ENCODE measurements around the gene MACF1. TPM values are rescaled to one million over a fixed set of nuclear protein-coding genes. Genes with fewer than 3 reads are reported as not detected.

Gene MACF1
- total RNA-seq, 1 donor from 2014 or later, result 185 TPM

- H3K27me3 Mint-ChIP-seq (ENCODE audit: low read depth), result no peaks in the 10 kb centered on the region
- DNase-seq (ENCODE audit: low read depth, low spot score), result no peak
- no peak overlapping the region for H3K4me3 Mint-ChIP-seq
- peaks cover 23% of the 10 kb centered on the region for H3K4me1 Mint-ChIP-seq
- H3K27ac Mint-ChIP-seq (ENCODE audit: unreplicated experiment), result no peak overlapping the region
- H3K9me3 Mint-ChIP-seq, result no peaks in the 10 kb centered on the region
- no peak for TF ChIP-seq CTCF (conservative IDR thresholded peaks at IDR 0.05)
- no peaks in the 10 kb centered on the region for H3K36me3 Mint-ChIP-seq (ENCODE audit: low read depth)
Observed at GRCh38 chr1:39401106-39401505, 196.6 kb downstream of the MACF1 start.

GRCh38 chr1:39404876-39405275, 200.4 kb downstream of the MACF1 start:
- DNase-seq (ENCODE audit: low read depth, low spot score), result no peak
- H3K4me3 Mint-ChIP-seq, result no peak overlapping the region
- no peak for TF ChIP-seq CTCF (conservative IDR thresholded peaks at IDR 0.05)
- H3K36me3 Mint-ChIP-seq (ENCODE audit: low read depth), result no peaks in the 10 kb centered on the region
- no peaks in the 10 kb centered on the region for H3K9me3 Mint-ChIP-seq
- H3K27ac Mint-ChIP-seq (ENCODE audit: unreplicated experiment), result no peak overlapping the region
- H3K4me1 Mint-ChIP-seq, result peaks cover 21% of the 10 kb centered on the region
- H3K27me3 Mint-ChIP-seq (ENCODE audit: low read depth), result no peaks in the 10 kb centered on the region

- Mint-ChIP-seq H3K9me3 (no peaks in the 10 kb centered on the region), H3K36me3 (ENCODE audit: low read depth) (no peaks in the 10 kb centered on the region), H3K27ac (ENCODE audit: unreplicated experiment) (no peak overlapping the region), H3K4me1 (peaks cover 26% of the 10 kb centered on the region), H3K4me3 (peak overlapping the region; percentile 56), H3K27me3 (ENCODE audit: low read depth) (no peaks in the 10 kb centered on the region)
- no peak for DNase-seq (ENCODE audit: low read depth, low spot score)
- no peak for TF ChIP-seq CTCF (conservative IDR thresholded peaks at IDR 0.05)
Observed at GRCh38 chr1:39405358-39405757, 200.9 kb downstream of the MACF1 start.

- Mint-ChIP-seq H3K27me3 (ENCODE audit: low read depth) (no peaks in the 10 kb centered on the region), H3K4me3 (peak overlapping the region; percentile 95), H3K9me3 (no peaks in the 10 kb centered on the region), H3K4me1 (peaks cover 40% of the 10 kb centered on the region), H3K36me3 (ENCODE audit: low read depth) (no peaks in the 10 kb centered on the region), H3K27ac (ENCODE audit: unreplicated experiment) (no peak overlapping the region)
- TF ChIP-seq CTCF (conservative IDR thresholded peaks at IDR 0.05), result no peak
- DNase-seq (ENCODE audit: low read depth, low spot score), result no peak
Observed at GRCh38 chr1:39406533-39407450, 202.3 kb downstream of the MACF1 start.

- no peak for DNase-seq (ENCODE audit: low read depth, low spot score)
- TF ChIP-seq CTCF (conservative IDR thresholded peaks at IDR 0.05), result no peak
- Mint-ChIP-seq H3K4me3 (peak overlapping the region; percentile 95), H3K27ac (ENCODE audit: unreplicated experiment) (no peak overlapping the region), H3K4me1 (peaks cover 47% of the 10 kb centered on the region), H3K36me3 (ENCODE audit: low read depth) (no peaks in the 10 kb centered on the region), H3K27me3 (ENCODE audit: low read depth) (no peaks in the 10 kb centered on the region), H3K9me3 (no peaks in the 10 kb centered on the region)
Observed at GRCh38 chr1:39407510-39407895, 203.0 kb downstream of the MACF1 start.
